Esophagus muscularis mucosa (tissue), 3 donors: ENCODE data around the gene LMNA.
A peak's percentile ranks its signal among the peaks of the same experiment; 100 is the strongest.

Experiments
- CTCF ChIP-seq, 3 experiments: fragments of 200-600 bp in 2 of 3; fragments of 450-650 bp in 1 of 3; sonication (generic) in 2 of 3; IDR thresholded peaks; one replicate each; pipeline ENCODE4 v1.5.1; 2017 to 2019; ENCODE audit warnings: antibody characterized with exemption in 3 of 3, mild to moderate bottlenecking in 2 of 3, moderate library complexity in 1 of 3
- POLR2A ChIP-seq: fragments of 450-650 bp; IDR thresholded peaks from one replicate; pipeline ENCODE4 v1.6.1; 2017; ENCODE audit warnings: antibody characterized with exemption, moderate library complexity, mild to moderate bottlenecking, low read depth
- POLR2AphosphoS5 ChIP-seq, 2 donors: sonication (generic); formaldehyde crosslinking; IDR thresholded peaks; one replicate each; pipeline ENCODE4 v1.6.1; 2017; ENCODE audit warnings: antibody characterized with exemption in 2 of 2

GRCh38 chr1:156138458-156138867, 24.0 kb downstream of the LMNA start:
- no peak for TF ChIP-seq POLR2A
- no peak for TF ChIP-seq CTCF (IDR thresholded peaks at IDR 0.05)
- peak in 1 of 2 donors; percentile 4 for TF ChIP-seq POLR2AphosphoS5 (IDR thresholded peaks at IDR 0.05)
